Astrocyte of the cerebellum (primary cell): ENCODE data around the gene MN1.

Experiments
- DNase-seq: peaks from one replicate; pipeline ENCODE4 v3.0.0-alpha.2; 2011; ENCODE audit warnings: low read depth
- H3K4me3 ChIP-seq: 2 replicates; pipeline ENCODE4 v1.5.1; 2011; ENCODE audit warnings: mild to moderate bottlenecking, low read depth, low read length, moderate library complexity
- in situ Hi-C: cut with HindIII; loops from 2 replicates; pipeline ENCODE4 v1.10.0; 2017; ENCODE audit warnings: low sequenced_read_pairs
- TF ChIP-seq, protein P1 (sequence below): IDR thresholded peaks from 2 replicates; pipeline ENCODE4 v1.5.1; 2012; ENCODE audit warnings: low read length, low read depth, moderate library complexity, mild to moderate bottlenecking; ENCODE audit errors: missing control alignments

MN1 gene

DNA sequence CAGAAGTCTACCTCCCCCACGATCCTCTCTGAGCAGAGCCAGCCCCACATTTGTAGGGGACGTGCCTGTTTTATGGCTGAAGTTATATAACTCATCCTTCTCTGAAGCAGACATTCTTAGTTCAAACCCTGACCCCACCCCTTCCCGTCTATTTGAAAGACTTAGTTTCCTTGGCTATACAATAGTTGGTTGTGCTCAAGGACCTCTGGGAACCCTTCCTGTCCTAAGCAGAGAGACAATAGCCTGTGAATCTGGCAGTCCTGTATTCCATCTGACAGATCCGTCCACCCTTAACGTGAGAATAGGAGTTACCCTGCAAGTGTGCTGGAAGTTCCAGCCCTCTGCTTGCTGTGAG lies 75.2 kb downstream of the MN1 start:
- DNase-seq: no peak
- no peak overlapping the region for H3K4me3 ChIP-seq
- in situ Hi-C loops: no loop called here
- TF ChIP-seq, protein P1, sequence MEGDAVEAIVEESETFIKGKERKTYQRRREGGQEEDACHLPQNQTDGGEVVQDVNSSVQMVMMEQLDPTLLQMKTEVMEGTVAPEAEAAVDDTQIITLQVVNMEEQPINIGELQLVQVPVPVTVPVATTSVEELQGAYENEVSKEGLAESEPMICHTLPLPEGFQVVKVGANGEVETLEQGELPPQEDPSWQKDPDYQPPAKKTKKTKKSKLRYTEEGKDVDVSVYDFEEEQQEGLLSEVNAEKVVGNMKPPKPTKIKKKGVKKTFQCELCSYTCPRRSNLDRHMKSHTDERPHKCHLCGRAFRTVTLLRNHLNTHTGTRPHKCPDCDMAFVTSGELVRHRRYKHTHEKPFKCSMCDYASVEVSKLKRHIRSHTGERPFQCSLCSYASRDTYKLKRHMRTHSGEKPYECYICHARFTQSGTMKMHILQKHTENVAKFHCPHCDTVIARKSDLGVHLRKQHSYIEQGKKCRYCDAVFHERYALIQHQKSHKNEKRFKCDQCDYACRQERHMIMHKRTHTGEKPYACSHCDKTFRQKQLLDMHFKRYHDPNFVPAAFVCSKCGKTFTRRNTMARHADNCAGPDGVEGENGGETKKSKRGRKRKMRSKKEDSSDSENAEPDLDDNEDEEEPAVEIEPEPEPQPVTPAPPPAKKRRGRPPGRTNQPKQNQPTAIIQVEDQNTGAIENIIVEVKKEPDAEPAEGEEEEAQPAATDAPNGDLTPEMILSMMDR: no peak

DNA sequence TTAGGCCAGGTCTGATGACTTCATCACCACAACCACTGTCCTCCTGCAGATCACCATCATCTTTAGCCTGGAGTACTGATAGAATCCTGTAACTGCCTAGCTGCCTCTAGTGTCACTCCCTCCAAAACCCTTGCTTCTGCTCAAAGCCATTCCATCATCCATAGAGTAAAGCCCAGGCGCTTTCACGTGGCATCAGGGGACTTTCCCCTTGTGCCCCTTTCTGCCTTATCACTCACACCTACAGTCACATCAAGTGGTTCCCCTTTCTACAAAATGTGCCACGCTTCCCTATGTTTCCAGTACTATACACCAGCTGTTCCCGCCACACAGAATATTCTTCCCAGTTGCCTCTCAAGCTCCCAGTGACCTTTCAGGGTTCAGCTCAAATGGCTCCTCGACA lies 75.9 kb downstream of the MN1 start:
- no peak for DNase-seq
- in situ Hi-C loops: no loop called here
- TF ChIP-seq, protein P1: no peak
- no peak overlapping the region for H3K4me3 ChIP-seq

DNA sequence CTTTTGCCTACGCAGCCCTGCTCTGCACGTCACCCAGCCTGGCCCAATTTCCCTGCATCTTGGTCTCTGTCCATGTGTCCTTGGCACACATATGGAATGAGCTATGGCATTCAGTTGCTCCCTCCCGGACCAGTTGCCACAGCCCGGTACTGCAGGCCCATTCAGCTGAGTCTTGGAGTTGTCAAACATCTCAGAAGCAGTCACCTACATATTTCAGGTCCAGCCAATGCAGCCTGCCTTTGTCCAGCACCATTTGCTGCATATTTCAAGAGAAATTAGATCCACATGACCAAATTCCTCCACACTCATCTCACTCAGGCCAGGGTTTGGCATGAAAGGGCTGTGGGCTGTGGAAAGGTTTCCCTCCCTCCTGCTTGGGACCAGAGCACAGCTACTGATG lies 76.8 kb downstream of the MN1 start:
- TF ChIP-seq, protein P1: no peak
- no peak overlapping the region for H3K4me3 ChIP-seq
- DNase-seq: peak; percentile 20
- in situ Hi-C loops: no loop called here

DNA sequence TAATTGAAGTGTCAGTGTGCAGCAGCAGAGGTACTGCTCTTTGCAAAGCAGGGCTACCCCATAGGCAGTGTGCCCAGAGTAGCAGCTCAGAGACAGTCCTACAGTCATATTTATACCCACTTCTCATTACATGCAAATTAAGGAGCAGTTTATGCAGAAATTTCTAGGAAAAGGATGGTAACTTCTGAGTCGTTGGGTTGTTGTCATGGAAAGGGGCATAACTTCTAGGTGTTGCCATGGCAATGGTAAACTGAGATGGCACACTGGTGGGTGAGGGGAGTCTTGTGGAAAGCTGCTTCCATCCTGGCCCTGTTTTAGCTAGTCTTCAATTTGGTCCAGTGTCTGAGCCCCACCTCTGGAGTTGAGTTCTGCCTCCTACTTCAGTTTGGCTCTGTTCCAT lies 77.4 kb downstream of the MN1 start:
- in situ Hi-C loops: no loop called here
- no peak overlapping the region for H3K4me3 ChIP-seq
- no peak for DNase-seq
- TF ChIP-seq, protein P1: no peak

DNA sequence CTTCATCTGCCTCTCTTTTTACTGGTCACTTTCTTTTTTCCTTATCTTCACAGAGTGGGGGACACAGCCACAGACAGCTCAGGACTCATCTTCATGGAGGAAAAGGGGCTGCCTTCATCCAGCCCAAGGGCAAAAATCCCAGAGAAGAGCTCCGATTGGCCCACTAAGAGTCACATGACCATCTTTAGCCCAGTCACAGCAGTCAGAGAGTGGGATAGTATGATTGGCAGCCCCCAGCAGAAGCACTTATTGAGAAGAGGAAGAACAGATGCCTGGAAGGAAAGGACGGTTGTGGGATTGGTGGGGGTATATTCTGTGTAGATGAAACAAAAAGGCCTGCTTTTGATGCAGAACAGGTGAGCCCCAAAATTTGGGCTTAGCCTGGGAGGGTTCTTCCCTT lies 77.8 kb downstream of the MN1 start:
- DNase-seq: no peak
- TF ChIP-seq, protein P1: no peak
- in situ Hi-C loops: no loop called here
- H3K4me3 ChIP-seq: no peak overlapping the region

DNA sequence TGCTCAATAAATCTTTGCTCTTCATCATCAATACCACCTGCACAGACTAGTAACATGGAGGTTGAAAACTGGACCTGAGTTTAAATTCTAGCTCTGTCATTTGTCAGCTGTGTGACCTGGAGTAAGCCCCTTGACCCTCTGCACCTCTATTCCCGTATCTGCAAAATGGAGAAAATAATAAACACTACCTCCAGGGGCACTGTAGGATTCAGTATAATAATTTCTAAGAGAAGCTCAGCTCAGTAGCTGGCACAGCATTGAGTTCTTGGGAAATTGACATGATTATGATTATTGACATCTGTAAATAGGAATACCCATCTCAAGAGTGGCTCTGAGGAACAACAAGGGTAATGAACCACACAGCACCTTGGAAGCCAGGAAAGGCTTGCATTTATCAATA lies 78.4 kb downstream of the MN1 start:
- no peak for DNase-seq
- H3K4me3 ChIP-seq: no peak overlapping the region
- TF ChIP-seq, protein P1: no peak
- in situ Hi-C loops: no loop called here

DNA sequence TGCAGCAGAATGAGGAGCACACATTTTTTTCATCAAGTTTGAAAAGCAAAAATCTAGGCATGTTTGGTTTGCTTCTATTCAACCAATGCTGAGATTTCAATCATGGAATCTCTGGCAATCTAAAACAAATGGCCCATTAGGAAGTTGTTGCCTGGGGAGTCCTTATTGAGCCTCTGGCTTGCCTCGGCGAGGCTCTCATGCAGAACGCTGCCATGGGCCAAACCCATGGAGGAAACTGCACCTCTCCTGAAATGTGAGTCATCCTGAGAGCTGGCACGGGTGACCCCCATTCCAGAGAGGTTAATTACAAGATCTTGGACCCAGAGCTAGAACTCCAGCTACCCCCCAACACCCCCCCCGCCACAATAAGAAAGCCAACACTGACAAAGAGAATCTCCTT lies 80.7 kb downstream of the MN1 start:
- no peak for DNase-seq

More for the DNA sequence above, 80.7 kb downstream of the MN1 start:
- in situ Hi-C loops: no loop called here
- TF ChIP-seq, protein P1: no peak
- H3K4me3 ChIP-seq: no peak overlapping the region
